GM19035 (cell line): ENCODE data around the gene HDAC11.
"Not testable (repeated sequence)": the region's sequence is repeated elsewhere in the genome, so short reads cannot be mapped to it uniquely, and the experiment has no call there.

Source experiments
- ATAC-seq: cut with Tn5 transposase; IDR thresholded peaks from one replicate; pipeline ENCODE4 v1.9.1; 2021; ENCODE audit not compliant: unreplicated experiment

Gene HDAC11, protein sequence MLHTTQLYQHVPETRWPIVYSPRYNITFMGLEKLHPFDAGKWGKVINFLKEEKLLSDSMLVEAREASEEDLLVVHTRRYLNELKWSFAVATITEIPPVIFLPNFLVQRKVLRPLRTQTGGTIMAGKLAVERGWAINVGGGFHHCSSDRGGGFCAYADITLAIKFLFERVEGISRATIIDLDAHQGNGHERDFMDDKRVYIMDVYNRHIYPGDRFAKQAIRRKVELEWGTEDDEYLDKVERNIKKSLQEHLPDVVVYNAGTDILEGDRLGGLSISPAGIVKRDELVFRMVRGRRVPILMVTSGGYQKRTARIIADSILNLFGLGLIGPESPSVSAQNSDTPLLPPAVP

DNA sequence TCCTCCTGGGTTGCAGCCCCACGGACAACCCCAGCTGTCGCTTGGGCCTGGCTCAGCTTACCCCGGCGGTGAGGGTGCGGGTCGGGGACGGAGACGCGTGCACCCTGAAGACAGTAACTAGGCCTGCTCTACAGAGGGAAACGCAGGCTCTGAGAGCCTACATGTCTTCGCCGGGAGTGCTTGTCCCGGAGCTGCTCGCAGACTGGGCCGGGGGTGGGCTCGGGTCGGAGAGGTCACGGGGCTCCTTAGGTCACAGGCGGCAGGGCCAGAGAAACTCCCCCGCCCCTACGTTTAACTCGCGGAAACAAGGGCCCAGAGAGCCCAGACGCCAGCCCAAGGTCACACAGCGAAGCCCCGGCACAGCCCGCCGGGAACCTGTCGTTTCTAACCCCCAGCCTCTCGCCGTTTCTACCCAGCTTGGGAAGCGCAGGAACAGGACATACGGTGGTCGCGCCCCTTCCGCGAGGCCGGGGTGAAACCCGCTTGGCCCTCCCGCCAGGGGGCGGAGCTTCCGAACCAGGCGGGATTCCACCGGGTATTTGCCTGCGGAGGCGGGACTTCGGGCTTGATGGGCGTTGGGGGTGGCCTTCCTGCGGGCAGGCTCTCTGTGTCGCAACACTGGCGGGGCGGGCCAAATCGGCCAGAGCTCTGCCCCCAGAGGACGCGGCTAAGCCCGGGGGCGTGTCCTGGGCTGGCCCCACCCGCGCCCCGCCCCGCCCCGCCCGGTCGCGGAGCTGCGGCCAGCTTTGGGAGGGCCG, at the start of gene HDAC11:
HDAC11 (plus strand) TSS at position 725 of the 758 bp plus-strand sequence. CDS start 42 bp downstream, outside the sequence.
- ATAC-seq: peak; percentile 97

DNA sequence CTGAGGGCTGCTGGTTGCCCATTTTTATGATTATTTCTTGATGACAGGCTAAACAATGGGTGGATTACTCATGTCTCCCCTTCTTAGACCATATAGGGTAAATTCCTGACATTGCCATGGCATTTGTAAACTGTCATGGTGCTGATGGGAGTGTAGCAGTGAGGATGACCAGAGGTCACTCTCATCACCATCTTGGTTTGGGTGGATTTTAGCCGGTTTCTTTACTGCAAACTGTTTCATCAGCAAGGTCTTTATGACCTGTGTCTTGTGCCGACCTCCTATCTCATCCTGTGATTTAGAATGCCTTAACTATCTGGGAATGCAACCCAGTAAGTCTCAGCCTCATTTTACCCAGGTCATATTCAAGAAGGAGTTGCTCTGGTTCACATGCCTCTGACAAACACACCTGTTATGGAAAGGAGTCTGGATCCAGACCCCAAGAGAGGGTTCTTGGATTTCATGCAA, 49.7 kb upstream of the HDAC11 start:
- ATAC-seq: not testable (repeated sequence)

DNA sequence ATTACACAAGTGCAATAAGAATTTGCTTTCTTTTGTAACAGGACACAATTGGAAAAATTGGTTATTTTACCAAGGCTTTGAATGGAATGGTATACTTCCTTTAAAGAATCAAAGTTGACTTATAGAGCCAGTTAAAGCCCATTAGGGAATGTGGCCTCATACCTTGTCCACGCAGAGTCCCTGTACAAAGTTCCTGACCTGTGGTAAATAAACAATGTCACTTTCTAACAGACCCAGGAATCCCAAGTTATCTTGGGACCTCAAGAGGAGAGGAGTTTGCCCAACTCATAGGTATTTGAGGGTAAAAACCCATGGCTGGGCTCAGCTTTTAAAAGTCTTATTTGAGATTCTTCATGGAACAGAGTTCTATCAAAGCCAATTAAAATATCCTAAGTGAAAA, 48.0 kb upstream of the HDAC11 start:
- ATAC-seq: no peak

DNA sequence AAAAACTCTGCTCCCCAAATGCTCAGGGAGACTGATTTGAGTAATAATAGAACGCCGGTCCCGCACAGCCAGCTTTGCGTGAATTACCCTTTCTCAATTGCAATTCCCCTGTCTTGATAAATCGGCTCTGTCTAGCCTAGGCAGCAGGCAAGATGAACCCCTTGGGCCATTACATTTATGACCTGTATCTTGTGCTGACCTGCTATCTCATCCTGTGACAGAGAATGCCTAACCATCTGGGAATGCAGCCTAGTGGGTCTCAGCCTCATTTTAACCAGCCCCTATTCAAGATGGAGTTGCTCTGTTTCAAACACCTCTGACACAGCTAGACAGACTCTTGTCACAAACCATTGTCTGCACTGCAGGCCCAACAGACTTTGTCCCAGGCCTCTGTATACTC, 46.2 kb upstream of the HDAC11 start:
- ATAC-seq: no peak

DNA sequence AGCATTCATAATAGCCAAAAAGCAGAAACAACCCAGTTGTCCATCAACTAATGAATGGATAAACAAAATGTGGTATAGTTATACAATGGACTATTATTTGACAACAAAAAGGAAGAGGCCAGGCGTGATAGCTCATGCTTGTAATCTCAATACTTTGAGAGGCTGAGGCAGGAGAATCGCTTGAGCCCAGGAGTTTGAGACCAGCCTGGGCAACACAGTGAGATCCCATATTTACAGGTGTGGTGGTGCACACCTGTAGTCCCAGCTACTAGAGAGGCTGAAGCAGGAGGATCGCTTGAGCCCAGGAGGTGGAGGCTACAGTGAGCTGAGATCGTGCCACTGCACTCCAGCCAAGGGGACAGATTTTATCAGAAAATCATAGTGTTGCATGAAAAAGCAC, 43.9 kb upstream of the HDAC11 start:
- ATAC-seq: not testable (repeated sequence)

DNA sequence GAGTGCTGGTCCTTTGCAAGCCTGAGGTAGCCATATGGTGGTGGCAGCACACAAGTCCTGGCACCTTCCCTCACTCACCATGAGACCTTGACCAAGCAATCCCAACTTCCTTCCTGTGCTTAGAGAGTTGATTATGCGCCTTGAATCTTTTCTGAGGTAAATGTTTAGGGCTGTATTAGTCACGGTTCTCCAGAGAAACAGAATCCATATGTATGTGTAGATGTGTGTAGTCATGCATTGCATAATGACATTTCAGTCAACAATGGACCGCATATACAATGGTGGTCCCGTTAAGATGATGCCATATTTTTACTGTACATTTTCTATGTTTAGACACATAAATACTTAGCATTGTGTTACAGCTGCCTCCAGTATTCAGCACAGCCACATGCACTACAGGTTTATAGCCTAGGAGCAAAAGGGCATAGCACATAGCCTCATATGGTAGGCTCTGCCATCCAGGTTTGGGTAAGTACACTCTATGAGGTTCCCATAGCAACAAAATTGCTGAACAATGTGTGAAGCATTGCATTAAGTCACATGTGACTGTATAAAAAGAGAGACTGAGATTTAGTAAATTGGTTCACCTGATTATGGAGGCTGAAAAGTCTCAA, 39.8 kb upstream of the HDAC11 start:
- ATAC-seq: no peak

DNA sequence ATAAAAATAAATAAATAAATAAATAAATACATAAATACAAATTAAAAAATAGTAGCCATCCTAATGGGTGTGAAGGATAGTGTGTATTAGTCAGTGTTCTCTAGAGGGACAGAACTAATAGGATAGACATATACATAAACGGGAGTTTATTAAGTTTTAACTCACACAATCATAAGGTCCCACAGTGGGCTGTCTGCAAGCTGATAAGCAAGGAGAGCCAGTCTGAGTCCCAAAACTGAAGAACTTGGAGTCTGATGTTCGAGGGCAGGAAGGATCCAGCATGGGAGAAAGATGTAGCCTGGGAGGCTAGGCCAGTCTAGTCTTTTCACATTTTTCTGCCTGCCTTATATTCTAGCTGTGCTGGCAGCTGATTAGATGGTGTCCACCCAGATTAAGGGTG, 37.2 kb upstream of the HDAC11 start:
- ATAC-seq: not testable (repeated sequence)

DNA sequence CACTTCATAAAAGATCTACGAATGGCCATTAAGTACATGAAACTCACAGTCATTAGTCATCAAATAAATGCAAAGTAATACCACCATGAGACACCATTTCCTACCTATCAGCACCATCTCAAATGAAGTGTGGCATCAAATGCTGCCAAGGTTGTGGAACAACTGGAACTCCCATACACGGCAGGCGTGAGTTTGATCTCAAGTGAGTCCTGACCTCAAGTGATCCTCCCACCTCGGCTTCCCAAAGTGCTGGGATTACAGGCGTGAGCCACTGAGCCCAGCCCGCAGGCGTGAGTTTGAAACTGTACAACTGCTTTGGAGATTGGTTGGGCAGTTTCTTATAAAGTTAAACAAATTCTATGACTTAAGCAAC, 28.8 kb upstream of the HDAC11 start:
- ATAC-seq: peak; percentile 9

DNA sequence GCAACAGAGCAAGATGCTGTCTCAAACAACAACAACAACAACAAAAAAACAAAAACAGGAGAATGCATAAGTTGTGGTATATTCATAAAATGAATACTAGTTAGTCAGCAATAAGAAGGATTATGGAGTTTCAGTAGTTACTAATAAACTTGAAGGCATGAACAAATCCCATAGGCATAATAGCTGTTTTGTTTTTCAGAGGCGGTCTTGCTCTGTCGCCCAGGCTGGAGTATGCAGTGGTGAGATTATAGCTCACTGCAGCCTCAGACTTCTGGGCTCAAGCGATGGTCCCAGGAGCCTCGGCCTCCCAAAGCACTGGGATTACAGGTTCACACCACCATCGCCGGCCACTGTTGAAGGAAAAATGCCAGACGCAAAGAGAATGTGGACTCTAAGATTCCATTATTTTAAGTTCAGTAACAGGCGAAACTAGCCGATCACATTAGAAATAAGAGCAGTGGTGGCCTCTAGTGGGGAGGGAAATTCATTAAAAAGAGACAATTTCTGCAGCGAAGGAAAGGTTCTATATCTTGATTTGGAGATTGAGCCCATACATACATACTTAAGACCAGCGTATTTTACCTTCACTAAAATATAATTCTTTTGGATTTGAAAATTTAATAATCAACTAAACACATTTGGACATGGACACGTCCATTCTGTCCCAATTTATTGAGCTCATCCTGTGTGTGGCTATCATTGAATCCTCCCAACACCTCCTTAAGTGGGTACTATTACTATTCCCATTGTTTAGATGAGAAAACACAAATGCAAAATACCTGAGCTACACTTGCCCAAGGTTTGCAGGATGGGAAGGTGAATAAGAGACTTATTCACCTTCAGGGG, 27.4 kb upstream of the HDAC11 start:
- no peak for ATAC-seq

DNA sequence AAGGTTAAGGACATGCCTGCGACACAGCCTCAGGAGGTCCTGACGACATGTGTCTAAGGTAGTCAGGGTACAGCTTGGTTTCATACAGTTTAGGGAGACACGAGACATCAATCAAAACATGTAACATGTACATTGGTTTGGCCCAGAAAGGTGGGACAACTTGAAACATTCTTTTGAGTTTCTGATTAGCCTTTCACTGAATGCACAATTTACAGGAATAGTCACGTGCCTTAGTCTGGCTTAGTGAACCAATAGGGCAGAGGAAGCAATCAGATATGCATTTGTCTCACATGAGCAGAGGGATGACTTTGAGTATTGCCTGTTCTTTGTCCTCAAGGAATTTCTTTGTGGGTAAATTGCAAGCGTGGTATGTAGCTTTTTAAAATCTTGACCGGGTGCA, 24.5 kb upstream of the HDAC11 start:
- no peak for ATAC-seq

DNA sequence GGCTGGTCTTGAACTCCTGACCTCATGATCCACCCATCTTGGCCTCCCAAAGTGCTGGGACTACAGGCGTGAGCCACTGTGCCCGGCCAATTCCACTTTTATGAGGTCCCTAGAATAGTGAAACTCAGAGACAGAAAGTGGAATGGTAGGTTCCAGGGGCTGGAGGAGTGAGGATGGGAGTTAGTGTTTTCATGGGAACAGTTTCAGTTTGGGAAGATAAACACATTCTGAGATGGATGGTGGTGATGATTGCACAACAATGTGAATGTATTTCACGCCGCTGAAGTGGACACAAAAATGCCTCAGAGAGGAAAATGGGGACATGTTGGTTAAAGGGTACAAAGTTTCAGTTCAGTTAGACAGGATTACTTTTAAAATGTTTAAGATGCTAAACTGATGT, 22.5 kb upstream of the HDAC11 start:
- ATAC-seq: no peak

DNA sequence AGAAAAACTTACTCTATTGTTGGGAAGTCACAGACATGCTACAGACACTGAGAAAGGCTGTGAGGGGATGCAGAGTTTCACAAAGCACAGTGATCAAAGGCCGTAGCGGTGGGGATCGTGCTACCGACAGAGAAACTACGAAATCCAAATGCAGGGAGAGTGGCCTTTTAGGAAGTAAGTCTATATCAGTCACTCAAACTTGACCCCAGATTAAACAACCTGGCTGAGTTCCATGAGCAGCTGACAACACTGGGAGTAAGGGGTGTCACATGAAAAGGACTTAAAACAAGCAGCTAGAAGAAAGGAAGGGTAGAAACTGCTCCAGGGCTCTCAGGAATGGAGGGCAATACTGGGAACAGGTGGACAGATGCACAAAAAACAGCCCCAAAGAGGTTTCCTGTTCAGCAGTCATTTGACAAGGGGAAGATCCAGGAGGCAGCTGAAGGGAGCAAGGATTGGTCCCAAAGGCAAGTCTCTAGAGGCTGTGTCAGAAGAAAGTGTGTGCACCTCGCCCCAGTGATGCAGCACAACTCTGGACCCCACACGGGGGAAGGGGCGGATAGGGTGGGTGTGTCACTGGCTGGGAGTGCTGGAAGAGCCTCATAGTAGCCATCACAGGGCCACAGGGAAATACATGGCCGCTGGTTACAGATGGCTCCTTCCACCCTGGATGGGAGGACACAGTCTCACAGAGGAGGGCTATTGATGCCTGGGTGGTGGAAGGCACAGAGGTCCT, 20.3 kb upstream of the HDAC11 start:
- ATAC-seq: no peak

DNA sequence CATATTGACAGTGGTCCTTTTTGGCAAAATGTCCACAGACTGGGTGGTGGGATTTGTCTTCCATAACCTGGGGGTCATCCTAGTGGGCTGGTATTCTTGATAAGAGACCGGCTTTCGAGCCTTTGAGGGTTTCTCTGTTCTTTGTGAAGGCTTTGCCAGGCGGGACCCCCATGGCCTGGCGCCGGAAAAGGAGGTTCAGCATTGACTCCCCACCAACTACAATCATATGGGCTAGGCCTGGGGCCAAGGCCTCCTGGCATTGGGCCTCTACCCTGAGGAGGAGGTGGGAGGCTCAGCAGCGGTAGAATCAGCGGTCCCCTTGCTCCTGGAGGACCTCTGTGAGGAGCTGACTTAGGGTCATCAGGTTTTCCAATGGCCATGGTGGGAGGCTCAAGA, 19.8 kb upstream of the HDAC11 start:
- no peak for ATAC-seq

DNA sequence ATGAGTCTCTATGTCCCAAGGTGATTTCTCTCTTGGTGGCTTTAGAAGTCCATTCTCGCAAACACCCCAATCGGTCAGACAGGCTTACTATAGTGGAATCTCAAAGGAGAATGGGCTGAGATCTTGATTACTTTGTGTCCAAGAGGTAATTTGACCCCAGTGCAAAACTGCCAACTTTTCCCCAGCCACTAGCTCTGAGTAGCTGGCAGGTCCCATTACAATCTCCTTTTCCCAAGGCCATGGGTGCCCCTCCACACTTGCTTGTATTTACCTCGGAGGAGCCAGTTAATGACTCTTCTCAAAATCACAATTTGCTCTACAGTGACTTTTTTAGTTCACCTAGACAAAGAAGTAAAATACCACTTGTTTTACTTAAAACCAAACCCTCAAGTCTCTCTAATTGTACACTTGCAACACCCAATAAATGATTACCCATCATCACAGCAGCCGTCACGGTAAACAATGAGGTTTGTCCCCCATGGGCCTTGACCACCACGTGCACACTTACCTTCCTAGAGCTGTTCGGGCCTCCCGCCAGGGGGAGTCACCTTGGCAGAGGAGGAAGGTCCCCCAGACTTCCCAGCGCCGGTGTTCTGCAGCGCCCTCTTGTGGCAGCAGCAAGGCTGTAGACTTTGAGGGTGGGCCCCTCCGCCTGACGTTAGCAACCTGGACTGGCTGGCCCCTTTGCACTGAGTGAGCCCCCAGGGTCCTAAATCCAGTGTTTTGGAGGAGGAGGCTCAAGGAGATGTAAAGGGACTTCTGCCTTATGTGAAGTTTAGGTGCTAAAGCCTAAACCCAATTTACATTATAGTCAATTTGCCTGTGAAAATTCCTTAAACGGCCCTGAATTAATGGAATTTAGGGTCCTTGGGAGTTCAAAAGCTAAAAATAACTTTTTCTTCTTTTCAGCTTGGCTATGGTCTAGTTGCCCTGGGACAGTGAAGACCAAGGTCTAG, 18.7 kb upstream of the HDAC11 start:
- ATAC-seq: peak; percentile 68

DNA sequence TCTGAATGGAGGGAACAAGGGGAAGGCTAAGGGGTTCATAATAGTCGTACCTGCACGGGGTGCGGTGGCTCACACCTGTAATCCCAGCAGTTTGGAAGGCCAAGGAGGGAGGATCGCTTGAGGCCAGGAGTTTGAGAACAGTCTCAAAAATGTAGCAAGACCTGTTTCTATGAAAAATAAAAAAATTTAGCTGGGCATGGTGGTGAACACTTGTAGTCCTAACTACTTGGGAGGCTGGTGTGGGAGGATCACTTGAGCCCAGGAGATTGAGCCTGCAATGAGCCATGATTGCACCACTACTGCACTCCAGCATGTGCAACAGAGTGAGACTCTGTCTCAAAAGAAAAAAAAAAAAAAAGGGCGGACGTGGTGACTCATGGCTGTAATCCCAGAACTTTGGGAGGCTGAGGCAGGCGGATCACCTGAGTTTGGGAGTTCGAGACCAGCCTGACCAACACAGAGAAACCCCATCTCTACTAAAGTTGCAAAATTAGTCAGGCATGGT, 17.9 kb upstream of the HDAC11 start:
- ATAC-seq: no peak

DNA sequence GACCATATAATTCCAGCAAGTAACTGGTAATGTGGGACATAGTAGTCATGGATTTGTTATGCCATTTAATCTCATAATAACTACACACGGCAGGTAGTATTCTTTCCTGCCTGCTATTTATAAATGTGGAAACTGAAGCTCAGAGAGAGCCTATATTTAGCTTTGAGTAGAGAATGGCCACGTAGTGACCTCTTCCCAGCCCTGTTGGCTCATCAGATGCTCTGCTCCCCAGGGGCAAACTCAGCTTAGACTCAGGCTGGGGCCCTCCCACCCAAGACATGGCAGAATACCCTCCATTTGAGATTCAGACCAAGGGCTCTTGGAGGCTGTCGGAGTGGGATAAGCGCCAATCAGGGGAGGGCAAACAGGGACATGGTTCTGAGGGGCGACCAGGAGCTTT, 17.3 kb upstream of the HDAC11 start:
- no peak for ATAC-seq

DNA sequence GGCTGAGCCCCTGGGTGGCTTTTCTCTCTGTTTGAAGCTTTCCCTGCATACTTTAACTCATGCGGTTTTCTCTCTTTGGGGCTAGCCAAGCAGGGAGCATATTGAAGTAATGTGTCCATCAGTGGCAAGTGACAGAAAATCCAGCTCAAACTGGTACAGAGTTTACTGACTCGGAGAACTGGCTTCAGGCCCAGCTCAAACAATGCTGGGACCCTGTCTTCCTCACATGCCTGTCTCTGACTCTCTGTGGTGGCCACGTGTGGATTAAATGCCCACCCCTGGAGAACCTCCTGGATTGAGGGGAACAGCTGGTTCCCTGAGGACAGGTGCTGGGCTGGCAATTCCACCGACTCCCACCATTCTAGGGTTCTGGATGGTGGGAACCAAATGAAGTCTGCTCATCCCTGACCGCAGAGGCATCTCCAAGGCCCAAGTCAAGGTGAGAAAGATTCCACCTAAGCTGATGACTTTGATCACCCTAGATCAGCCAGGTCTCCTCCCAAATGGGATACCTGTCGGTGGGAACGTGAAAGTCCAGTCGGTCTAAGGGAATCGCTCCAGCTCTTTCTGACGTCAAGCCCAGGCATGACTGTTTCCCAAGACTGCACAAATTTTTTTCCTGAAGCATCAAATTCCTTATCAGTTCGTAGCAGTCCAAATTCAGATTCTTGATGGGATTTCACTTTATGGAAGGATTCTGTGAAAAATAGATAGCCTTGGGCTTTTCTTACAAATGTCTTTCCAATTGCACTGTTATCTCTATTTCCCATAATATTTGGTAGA, 16.3 kb upstream of the HDAC11 start:
- ATAC-seq: no peak

DNA sequence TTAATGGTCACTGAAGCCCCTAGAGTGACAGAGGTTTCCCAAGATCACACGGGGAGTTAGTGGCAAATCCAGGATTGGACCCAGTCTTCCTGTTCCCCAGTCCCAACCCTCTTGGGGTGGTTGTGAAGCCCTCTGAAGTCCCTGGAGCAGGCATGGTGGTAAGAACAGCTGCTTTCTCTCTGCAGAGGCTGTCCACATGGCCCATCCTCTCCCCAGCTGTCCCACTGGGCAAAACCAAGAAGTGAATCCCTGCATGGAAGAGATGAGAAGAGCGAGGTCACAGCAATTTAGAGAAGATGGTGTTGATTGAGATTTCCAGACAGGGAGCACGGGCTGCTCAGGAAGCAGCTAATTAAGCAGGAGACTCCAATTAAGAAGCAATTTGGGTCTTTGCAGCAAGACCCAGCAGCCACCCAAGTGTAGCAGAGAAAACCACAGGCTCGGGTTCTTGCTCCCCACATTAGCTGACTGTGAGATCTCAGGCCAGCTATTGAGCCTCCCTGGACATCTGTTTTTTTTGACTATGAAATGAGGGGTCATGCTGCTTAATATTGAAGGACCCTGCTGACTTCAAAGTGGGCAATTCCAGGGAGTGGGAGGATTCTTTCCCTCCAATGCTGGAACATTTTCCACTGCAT, 14.8 kb upstream of the HDAC11 start:
- no peak for ATAC-seq
